Fibroblast of the aortic adventitia (primary cell): ENCODE measurements around the gene CD81. TPM values are rescaled to one million over a fixed set of nuclear protein-coding genes. Genes with fewer than 3 reads are reported as not detected.

Experiments used
- DNase-seq: peaks from one replicate; pipeline ENCODE4 v3.0.0-alpha.2; 2010; ENCODE audit warnings: low read depth
- H3K4me3 ChIP-seq: 2 replicates; pipeline ENCODE4 v1.5.1; 2011; ENCODE audit warnings: low read depth, mild to moderate bottlenecking, control low read depth, low read length, moderate library complexity
- CTCF ChIP-seq: IDR thresholded peaks from 2 replicates; pipeline ENCODE4 v1.5.1; 2011; ENCODE audit warnings: mild to moderate bottlenecking, low read length, control low read depth, inconsistent platforms; ENCODE audit not compliant: insufficient read depth
- total RNA-seq: library from RNA; depleted of rRNA; stranded (reverse); fragments of >200 nt; gene quantifications from 2 replicates; pipeline ENCODE4 v1.2.3, GENCODE V29; 2012; ENCODE audit warnings: low replicate concordance

The CD81 gene
- total RNA-seq, 1 donor: 282 TPM

DNA sequence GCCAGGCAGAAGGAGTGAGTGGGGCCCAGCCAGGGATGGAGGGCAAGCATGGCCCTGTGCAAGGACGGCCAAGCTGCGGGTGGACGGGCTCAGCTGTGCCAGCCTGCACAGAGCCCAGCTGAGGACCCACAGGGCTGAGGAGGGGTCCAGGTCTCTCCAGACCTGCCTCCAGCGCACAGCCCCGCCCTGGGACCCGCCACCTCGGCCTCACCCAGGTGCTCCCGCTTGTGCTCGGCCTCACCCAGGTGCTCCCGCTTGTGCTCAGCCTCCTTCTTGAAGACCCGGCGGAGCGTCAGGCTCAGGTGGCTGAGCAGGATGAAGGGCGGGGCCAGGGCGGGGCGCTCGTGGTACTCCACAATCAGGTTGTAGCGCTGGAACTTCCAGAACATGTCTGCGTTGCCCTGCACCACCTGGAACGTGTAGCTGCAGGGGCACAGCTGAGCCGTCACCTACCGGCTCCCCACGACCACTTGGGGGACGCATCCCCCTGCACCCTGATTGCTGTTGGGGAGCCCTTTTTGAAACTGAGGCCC lies 29.8 kb downstream of the CD81 start:
- DNase-seq: no peak
- TF ChIP-seq CTCF: no peak

GRCh38 chr11:2408671-2409070 lies 31.6 kb downstream of the CD81 start:
- no peak for TF ChIP-seq CTCF

More for the DNA sequence above, 29.8 kb downstream of the CD81 start:
- H3K4me3 ChIP-seq: no peak overlapping the region

DNA sequence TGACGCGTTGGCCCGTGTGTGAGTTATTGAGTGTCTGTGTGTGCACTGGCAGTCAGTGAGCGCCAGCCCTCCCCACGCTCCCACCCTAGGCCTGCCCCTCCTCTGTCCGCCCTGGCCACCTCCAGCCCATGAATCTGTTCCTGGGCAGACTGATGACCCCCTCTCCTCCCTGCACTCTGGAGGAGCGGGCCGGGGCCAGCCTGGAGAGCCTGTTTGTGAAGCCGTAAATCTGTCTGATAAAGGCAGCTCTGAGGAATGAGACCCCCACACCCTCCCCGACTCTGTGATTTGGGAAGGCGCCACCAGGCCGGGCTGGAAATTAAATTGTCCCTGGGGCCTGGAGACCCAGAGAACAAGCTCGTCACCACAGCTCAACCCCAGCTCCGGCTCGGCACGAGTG lies 32.0 kb downstream of the CD81 start:
- no peak for DNase-seq
- TF ChIP-seq CTCF: no peak
- no peak overlapping the region for H3K4me3 ChIP-seq

More at GRCh38 chr11:2408671-2409070, 31.6 kb downstream of the CD81 start:
- H3K4me3 ChIP-seq: no peak overlapping the region
- DNase-seq: no peak

GRCh38 chr11:2409611-2410468 lies 32.7 kb downstream of the CD81 start:
- no peak for TF ChIP-seq CTCF
- no peak for DNase-seq
- H3K4me3 ChIP-seq: no peak overlapping the region

GRCh38 chr11:2410616-2411015 lies 33.5 kb downstream of the CD81 start:
- no peak for TF ChIP-seq CTCF
- DNase-seq: no peak
- no peak overlapping the region for H3K4me3 ChIP-seq

GRCh38 chr11:2411446-2412305 lies 34.6 kb downstream of the CD81 start:
- no peak for DNase-seq
- no peak overlapping the region for H3K4me3 ChIP-seq
- TF ChIP-seq CTCF: no peak
